Parathyroid adenoma (tissue), 2 donors: ENCODE results near the gene APBA1.

Source experiments
- H2AFZ ChIP-seq: fragments of 300-600 bp; sonication (generic); one replicate; pipeline ENCODE4 v1.7.0; 2017; ENCODE audit warnings: antibody characterized with exemption, mild to moderate bottlenecking
- H3K27ac ChIP-seq: fragments of 300-600 bp; sonication (generic); one replicate; pipeline ENCODE4 v1.7.0; 2017
- H3K27me3 ChIP-seq: fragments of 300-600 bp; sonication (generic); one replicate; pipeline ENCODE4 v1.7.0; 2017; ENCODE audit warnings: low read length; ENCODE audit not compliant: control insufficient read depth, insufficient read depth
- H3K36me3 ChIP-seq: fragments of 300-600 bp; sonication (generic); one replicate; pipeline ENCODE4 v1.7.0; 2017; ENCODE audit warnings: low read length; ENCODE audit not compliant: control insufficient read depth, insufficient read depth
- H3K4me1 ChIP-seq: fragments of 300-600 bp; sonication (generic); one replicate; pipeline ENCODE4 v1.7.0; 2017; ENCODE audit warnings: control low read depth
- H3K4me2 ChIP-seq: fragments of 300-600 bp; sonication (generic); one replicate; pipeline ENCODE4 v1.7.0; 2017; ENCODE audit warnings: low read length
- H3K4me3 ChIP-seq: fragments of 300-600 bp; sonication (generic); one replicate; pipeline ENCODE4 v1.7.0; 2017; ENCODE audit warnings: low read depth, low read length
- H3K79me2 ChIP-seq: fragments of 300-600 bp; sonication (generic); one replicate; pipeline ENCODE4 v1.7.0; 2017; ENCODE audit warnings: control low read depth
- H3K9ac ChIP-seq: fragments of 300-600 bp; sonication (generic); one replicate; pipeline ENCODE4 v1.7.0; 2017; ENCODE audit warnings: mild to moderate bottlenecking
- H3K9me3 ChIP-seq: fragments of 300-600 bp; sonication (generic); one replicate; pipeline ENCODE4 v1.7.0; 2017; ENCODE audit warnings: low read length; ENCODE audit not compliant: control insufficient read depth
- CTCF ChIP-seq: fragments of 300-600 bp; sonication (generic); IDR thresholded peaks from one replicate; pipeline ENCODE4 v1.7.0; 2017; ENCODE audit warnings: antibody characterized with exemption, mild to moderate bottlenecking
- donor health status: primary hyperparathyroidism.

The APBA1 gene

DNA sequence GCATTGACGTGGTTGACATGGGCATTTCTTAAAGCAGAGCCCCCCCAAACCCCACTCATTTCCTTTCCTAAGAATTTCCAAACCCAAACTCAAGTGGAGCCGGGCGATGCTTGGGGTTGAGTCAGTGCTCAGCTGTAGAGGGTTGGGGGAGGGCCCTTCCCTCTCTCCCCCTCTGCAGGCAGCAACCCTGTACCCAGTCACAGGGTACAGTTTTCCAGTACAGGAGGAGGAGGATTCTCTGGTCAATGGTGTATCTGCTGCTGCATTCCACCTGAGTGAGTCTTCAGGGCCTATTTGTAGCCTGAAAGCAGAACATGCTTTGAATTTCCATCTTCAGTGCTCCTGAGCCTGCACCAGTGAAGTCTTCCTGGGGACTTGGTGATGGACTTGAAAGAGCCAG lies 291.4 kb downstream of the APBA1 start:
- no peak overlapping the region for H2AFZ ChIP-seq
- no peaks in the 10 kb centered on the region for H3K79me2 ChIP-seq
- H3K4me1 ChIP-seq = no peaks in the 10 kb centered on the region
- no peaks in the 10 kb centered on the region for H3K9me3 ChIP-seq
- no peaks in the 10 kb centered on the region for H3K27me3 ChIP-seq
- H3K4me3 ChIP-seq = no peak overlapping the region
- no peak for TF ChIP-seq CTCF
- no peaks in the 10 kb centered on the region for H3K36me3 ChIP-seq
- no peak overlapping the region for H3K27ac ChIP-seq
- H3K9ac ChIP-seq = no peak overlapping the region
- H3K4me2 ChIP-seq = no peak overlapping the region

DNA sequence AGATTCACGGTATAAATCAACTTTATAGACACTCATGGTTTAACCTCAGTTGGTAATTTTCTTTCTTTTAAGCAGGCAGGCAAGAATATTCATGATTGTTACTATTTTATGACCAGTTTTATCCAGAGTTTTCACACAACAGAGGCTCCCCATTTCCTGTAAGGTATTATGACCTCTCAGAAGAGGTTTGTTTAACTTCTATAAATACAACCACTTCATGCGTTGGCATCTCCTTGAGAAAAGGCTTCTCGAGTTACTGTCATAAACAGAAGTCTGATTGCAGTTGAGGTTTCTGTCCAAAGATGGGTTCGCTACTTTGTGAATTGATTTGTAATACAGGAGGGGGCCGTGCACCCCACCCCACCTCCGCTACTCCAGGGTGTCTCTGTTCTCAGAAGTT lies 291.9 kb downstream of the APBA1 start:
- Histone ChIP-seq H3K9me3 (no peaks in the 10 kb centered on the region), H3K36me3 (no peaks in the 10 kb centered on the region), H3K27ac (no peak overlapping the region), H3K79me2 (no peaks in the 10 kb centered on the region), H3K4me2 (no peak overlapping the region), H3K9ac (no peak overlapping the region), H3K4me1 (no peaks in the 10 kb centered on the region), H2AFZ (no peak overlapping the region), H3K4me3 (no peak overlapping the region), H3K27me3 (no peaks in the 10 kb centered on the region)
- no peak for TF ChIP-seq CTCF

DNA sequence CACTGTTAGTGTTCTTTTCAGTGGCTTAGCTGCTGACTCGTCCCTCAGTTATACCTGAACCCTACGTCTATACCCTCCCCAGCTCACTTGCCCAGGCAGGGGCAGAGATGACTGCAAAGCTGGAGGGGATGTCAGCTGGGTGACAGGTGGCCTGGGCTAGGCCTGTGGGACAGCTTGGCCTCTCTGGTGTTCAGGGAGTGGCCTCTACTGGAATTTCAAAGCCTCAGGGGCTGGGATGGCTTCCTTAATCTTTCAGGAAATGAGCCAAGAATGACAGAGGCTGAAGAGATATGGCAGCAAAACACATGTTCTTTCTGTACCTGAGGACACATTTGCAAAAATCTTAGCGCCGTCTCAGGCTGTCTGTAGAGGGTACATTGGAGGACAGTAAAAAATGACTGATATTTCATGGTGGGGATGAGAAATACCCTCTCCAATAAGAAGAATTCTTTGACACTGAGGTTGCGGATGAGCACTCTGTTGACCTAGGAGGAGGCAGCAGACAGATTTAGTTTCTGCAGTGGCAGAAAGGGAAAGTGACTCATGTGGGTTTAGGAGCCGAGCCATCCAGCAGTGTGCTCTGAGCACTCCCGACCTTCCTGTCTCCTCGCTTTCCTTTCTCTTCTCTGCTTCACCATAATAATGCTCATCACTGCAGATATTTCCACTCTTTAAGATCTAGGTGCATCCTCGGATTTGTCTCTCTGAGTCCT lies 292.7 kb downstream of the APBA1 start:
- no peaks in the 10 kb centered on the region for H3K9me3 ChIP-seq
- H3K4me3 ChIP-seq = no peak overlapping the region
- no peaks in the 10 kb centered on the region for H3K27me3 ChIP-seq
- TF ChIP-seq CTCF = no peak
- no peak overlapping the region for H3K27ac ChIP-seq
- H3K9ac ChIP-seq = no peak overlapping the region
- H3K4me1 ChIP-seq = no peaks in the 10 kb centered on the region
- H3K79me2 ChIP-seq = no peaks in the 10 kb centered on the region
- H3K4me2 ChIP-seq = no peak overlapping the region
- H2AFZ ChIP-seq = no peak overlapping the region
- H3K36me3 ChIP-seq = no peaks in the 10 kb centered on the region

DNA sequence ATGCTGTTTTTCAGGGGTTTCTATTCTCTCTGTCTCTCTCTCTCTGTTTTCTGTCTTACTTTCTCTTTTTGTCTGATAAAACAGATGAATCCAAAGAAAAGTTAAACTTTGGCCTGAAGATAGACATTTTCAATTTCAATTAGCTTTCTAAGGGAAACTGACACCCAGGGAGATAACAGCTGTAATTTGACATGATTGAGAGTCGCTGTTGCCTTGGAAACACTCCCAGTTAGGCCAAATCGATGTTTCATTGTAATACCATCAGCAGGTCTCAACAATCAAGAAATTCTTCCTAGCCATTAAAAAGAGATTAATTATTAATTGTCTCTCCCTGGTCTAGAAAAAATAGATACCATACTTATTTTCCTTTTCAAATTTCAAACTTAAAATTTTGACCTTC lies 294.2 kb downstream of the APBA1 start:
- TF ChIP-seq CTCF = no peak
- H3K27me3 ChIP-seq = no peaks in the 10 kb centered on the region
- no peaks in the 10 kb centered on the region for H3K4me1 ChIP-seq
- no peak overlapping the region for H3K9ac ChIP-seq
- no peaks in the 10 kb centered on the region for H3K36me3 ChIP-seq
- H3K4me2 ChIP-seq = no peak overlapping the region
- no peaks in the 10 kb centered on the region for H3K9me3 ChIP-seq
- no peak overlapping the region for H3K4me3 ChIP-seq
- H2AFZ ChIP-seq = no peak overlapping the region
- no peak overlapping the region for H3K27ac ChIP-seq
- no peaks in the 10 kb centered on the region for H3K79me2 ChIP-seq
